HepG2 (cell line): ENCODE data around the gene CCDC69. TPM values are rescaled to one million over a fixed set of nuclear protein-coding genes. Genes with fewer than 3 reads are reported as not detected.

Source experiments
- ATAC-seq: fragments of 200-7000 bp; cut with Tn5 transposase; 3 replicates; pipeline ENCODE4 v1.9.1; 2020; ENCODE audit warnings: mild to moderate bottlenecking, moderate library complexity
- BruUV-seq: library from RNA; stranded (reverse); fragments of 400-500 nt; replicated peaks from 2 replicates; lab custom pipeline; 2021; lab: Mats Ljungman, UMichigan
- CTCF ChIA-PET: fragments of 300-600 bp; formaldehyde crosslinking; extraction: SDS; loops from one replicate; lab custom pipeline; 2021; ENCODE audit warnings: low total read pairs, inconsistent platforms, low intra/inter-chr PET ratio; lab: Yijun Ruan, JAX
- POLR2A ChIA-PET: fragments of 350-600 bp; sonication (Branson Sonifier 250); formaldehyde crosslinking; loops from one replicate; lab custom pipeline; 2020; ENCODE audit warnings: antibody characterized with exemption, inconsistent platforms; lab: Yijun Ruan, JAX
- DNase-seq: peaks from one replicate; pipeline ENCODE4 v3.0.0-alpha.2; 2015; ENCODE audit warnings: low spot score
- FAIRE-seq: peaks from 3 replicates; lab custom pipeline; 2011; peaks lifted over from hg19 to GRCh38; lab: Jason Lieb, UNC
- H2AFZ ChIP-seq: one replicate; pipeline ENCODE4 v1.6.1; 2011; ENCODE audit warnings: low read length, inconsistent platforms
- H3K27ac ChIP-seq: fragments of 300-600 bp; 3 replicates; pipeline ENCODE4 v1.8.0; 2011; ENCODE audit warnings: mixed run types, mild to moderate bottlenecking, mixed read lengths, low read length, inconsistent platforms; ENCODE audit not compliant: insufficient read depth; ENCODE audit errors: extremely low read length
- H3K27me3 ChIP-seq, 2 experiments: fragments of 200-600 bp in 1 of 2; 2 replicates in 1 of 2; 3 replicates in 1 of 2; pipeline versions ENCODE4 v1.6.0 to v1.8.0; 2011; ENCODE audit warnings: low read length in 2 of 2, mild to moderate bottlenecking in 2 of 2, moderate library complexity in 2 of 2, inconsistent platforms in 1 of 2; ENCODE audit not compliant: insufficient read depth in 2 of 2, control insufficient read depth in 1 of 2
- H3K36me3 ChIP-seq, 2 experiments: fragments of 200-600 bp in 1 of 2; replicated peaks in 1 of 2; 2 replicates in 1 of 2; 3 replicates in 1 of 2; pipeline versions ENCODE4 v1.5.1 to v1.8.0; 2011; ENCODE audit warnings: low read length in 2 of 2, inconsistent platforms in 1 of 2; ENCODE audit not compliant: insufficient read depth in 2 of 2, control insufficient read depth in 1 of 2
- H3K4me1 ChIP-seq: 2 replicates; pipeline ENCODE4 v1.5.1; 2012; ENCODE audit warnings: low read length, inconsistent platforms; ENCODE audit not compliant: insufficient read depth
- H3K4me2 ChIP-seq: 2 replicates; pipeline ENCODE4 v1.6.0; 2011; ENCODE audit warnings: low read depth, low read length, inconsistent platforms
- H3K4me3 ChIP-seq, 3 experiments: fragments of 200-600 bp in 1 of 3; sonication (generic), shearing (Covaris generic) in 1 of 3; replicated peaks in 1 of 3; 2 replicates each; pipeline ENCODE4 v1.5.1; 2011 to 2016; ENCODE audit warnings: low read length in 3 of 3, inconsistent platforms in 2 of 3, low read depth in 2 of 3, mild to moderate bottlenecking in 2 of 3, control low read depth in 1 of 3, mixed read lengths in 1 of 3; ENCODE audit not compliant: insufficient read depth in 1 of 3
- H3K79me2 ChIP-seq: one replicate; pipeline ENCODE4 v1.6.1; 2011; ENCODE audit warnings: low read length, inconsistent platforms; ENCODE audit not compliant: insufficient read depth
- H3K9ac ChIP-seq: 2 replicates; pipeline ENCODE4 v1.6.0; 2011; ENCODE audit warnings: mild to moderate bottlenecking, low read depth, low read length, inconsistent platforms; ENCODE audit not compliant: insufficient read depth
- H3K9me3 ChIP-seq: 2 replicates; pipeline ENCODE4 v1.5.1; 2012; ENCODE audit warnings: mild to moderate bottlenecking, low read length
- H4K20me1 ChIP-seq: 2 replicates; pipeline ENCODE4 v1.6.0; 2011; ENCODE audit warnings: inconsistent platforms, mild to moderate bottlenecking, low read length, moderate library complexity; ENCODE audit not compliant: insufficient read depth
- CBX5 ChIP-seq: sonication (generic); formaldehyde crosslinking; IDR thresholded peaks from 2 replicates; pipeline ENCODE4 v1.4.0; 2020; ENCODE audit warnings: missing genetic modification reagents, borderline replicate concordance
- MBD4 ChIP-seq: IDR thresholded peaks from 2 replicates; pipeline ENCODE4 v1.6.1; 2012; ENCODE audit warnings: low read length, inconsistent platforms, borderline replicate concordance
- SALL2 ChIP-seq: sonication (generic); formaldehyde crosslinking; IDR thresholded peaks from 2 replicates; pipeline ENCODE4 v1.8.1; 2023; ENCODE audit warnings: mild to moderate bottlenecking, missing genetic modification reagents, inconsistent platforms
- SMARCE1 ChIP-seq: fragments of 450-650 bp; IDR thresholded peaks from 2 replicates; pipeline ENCODE4 v1.6.1; 2017; ENCODE audit warnings: borderline replicate concordance
- TBX3 ChIP-seq: fragments of 450-650 bp; IDR thresholded peaks from 2 replicates; pipeline ENCODE4 v1.6.1; 2017; ENCODE audit warnings: antibody characterized with exemption, mild to moderate bottlenecking, inconsistent platforms, borderline replicate concordance
- ZNF891 ChIP-seq: sonication (generic); formaldehyde crosslinking; IDR thresholded peaks from 2 replicates; pipeline ENCODE4 v1.5.0; 2020; ENCODE audit warnings: mild to moderate bottlenecking, missing genetic modification reagents
- WGBS: methylation state at CpG from one replicate; pipeline ENCODE4 v1.1.6; 2017; ENCODE audit warnings: low lambda C conversion rate; 5-methylcytosine and 5-hydroxymethylcytosine counted together
- in situ Hi-C: cut with HindIII; loops from 2 replicates; pipeline ENCODE4 v1.10.0; 2017; ENCODE audit warnings: low pct_unique_long_range_greater_than_20kb; ENCODE audit not compliant: extremely low pct_ligation_motif_present
- intact Hi-C: fragments of 100-400 bp; cut with micrococcal nuclease; formaldehyde crosslinking; loops from one replicate; pipeline ENCODE4 v1.10.0; 2022; ENCODE audit not compliant: unreplicated experiment
- polyA plus RNA-seq, 8 experiments: library from polyadenylated mRNA; depleted of rRNA in 3 of 8; stranded (reverse) in 7 of 8; unstranded in 1 of 8; fragments of >200 nt; fragmentation: Illumina TruSeq in 4 of 8; extraction: Trizol in 4 of 8; gene quantifications; 2 replicates each; pipeline versions ENCODE4 v1.2.1 to v1.2.3, GENCODE V29; 2011 to 2016; ENCODE audit warnings: low read depth in 4 of 8, missing spikeins in 1 of 8, mixed read lengths in 1 of 8; ENCODE audit not compliant: insufficient read depth in 1 of 8
- total RNA-seq, 5 experiments: library from RNA; depleted of rRNA; stranded (reverse); fragments of >200 nt; fragmentation: Illumina TruSeq; extraction: Trizol; gene quantifications; 2 replicates each; pipeline ENCODE4 v1.2.3, GENCODE V29; 2016; ENCODE audit warnings: low read depth in 1 of 5
- TF ChIP-seq, protein P1 (sequence below): sonication (generic); formaldehyde crosslinking; IDR thresholded peaks from 2 replicates; pipeline ENCODE4 v1.5.1; 2020; ENCODE audit warnings: missing genetic modification reagents, mild to moderate bottlenecking, borderline replicate concordance
- TF ChIP-seq, protein P2 (sequence below): sonication (generic); formaldehyde crosslinking; IDR thresholded peaks from 2 replicates; pipeline ENCODE4 v1.9.0; 2021; ENCODE audit warnings: missing genetic modification reagents, borderline replicate concordance
- TF ChIP-seq, protein P3 (sequence below): sonication (generic); formaldehyde crosslinking; IDR thresholded peaks from 2 replicates; pipeline ENCODE4 v1.5.1; 2020; ENCODE audit warnings: mild to moderate bottlenecking, missing genetic modification reagents, moderate library complexity
- TF ChIP-seq, protein P4 (sequence below): IDR thresholded peaks from 2 replicates; pipeline ENCODE4 v1.6.1; 2016; ENCODE audit warnings: missing genetic modification reagents, missing compliant biosample characterization

Gene CCDC69
- total and polyA plus RNA-seq, 2 of the 13 experiments (the other 11 are each of a cell fraction or from before 2014, with no cell fraction given) = 12.2 to 45.2 TPM

DNA sequence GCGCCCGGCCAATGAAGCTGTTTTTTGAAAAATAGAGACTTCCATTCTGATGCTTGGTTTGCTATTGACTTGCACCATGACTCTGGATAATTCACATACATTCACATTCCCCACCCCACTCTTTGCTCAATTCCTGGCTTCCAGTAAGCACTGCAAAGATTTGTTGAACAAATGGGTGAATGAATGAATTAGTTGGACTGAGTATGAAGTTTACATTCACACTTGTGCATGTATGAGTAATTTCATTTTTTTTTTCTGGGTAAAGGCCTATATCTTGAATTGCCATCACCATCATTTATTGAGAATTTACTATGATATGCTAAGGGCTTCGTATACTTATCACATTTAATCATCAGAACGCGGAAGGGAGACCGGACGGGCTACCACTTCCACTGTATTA is 13.8 kb upstream of the CCDC69 start (continued):
- TF ChIP-seq, protein P1, sequence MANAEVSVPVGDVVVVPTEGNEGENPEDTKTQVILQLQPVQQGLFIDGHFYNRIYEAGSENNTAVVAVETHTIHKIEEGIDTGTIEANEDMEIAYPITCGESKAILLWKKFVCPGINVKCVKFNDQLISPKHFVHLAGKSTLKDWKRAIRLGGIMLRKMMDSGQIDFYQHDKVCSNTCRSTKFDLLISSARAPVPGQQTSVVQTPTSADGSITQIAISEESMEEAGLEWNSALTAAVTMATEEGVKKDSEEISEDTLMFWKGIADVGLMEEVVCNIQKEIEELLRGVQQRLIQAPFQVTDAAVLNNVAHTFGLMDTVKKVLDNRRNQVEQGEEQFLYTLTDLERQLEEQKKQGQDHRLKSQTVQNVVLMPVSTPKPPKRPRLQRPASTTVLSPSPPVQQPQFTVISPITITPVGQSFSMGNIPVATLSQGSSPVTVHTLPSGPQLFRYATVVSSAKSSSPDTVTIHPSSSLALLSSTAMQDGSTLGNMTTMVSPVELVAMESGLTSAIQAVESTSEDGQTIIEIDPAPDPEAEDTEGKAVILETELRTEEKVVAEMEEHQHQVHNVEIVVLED (CRISPR knock-in tag) = no peak
- TF ChIP-seq, protein P2, sequence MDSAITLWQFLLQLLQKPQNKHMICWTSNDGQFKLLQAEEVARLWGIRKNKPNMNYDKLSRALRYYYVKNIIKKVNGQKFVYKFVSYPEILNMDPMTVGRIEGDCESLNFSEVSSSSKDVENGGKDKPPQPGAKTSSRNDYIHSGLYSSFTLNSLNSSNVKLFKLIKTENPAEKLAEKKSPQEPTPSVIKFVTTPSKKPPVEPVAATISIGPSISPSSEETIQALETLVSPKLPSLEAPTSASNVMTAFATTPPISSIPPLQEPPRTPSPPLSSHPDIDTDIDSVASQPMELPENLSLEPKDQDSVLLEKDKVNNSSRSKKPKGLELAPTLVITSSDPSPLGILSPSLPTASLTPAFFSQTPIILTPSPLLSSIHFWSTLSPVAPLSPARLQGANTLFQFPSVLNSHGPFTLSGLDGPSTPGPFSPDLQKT = no peak

DNA sequence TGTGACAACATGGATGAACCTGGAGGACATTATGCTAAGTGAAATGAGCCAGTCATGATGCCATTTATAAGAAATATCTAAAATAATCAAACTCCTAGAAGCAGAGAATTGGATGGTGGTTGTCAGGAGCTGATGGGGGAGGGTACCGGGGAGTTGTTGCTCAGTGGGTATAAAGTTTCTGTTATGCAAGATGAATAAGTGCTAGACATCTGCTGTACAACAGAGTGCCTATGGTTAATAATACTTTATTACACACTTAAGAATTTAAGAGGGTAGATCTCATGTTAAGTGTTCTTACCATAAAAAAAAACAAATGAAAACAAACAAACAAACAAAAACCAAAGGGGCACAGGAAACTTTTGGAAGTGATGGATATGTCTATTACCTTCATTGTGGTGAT is 13.0 kb upstream of the CCDC69 start:
- peaks cover 58% of the 10 kb centered on the region for H3K4me1 ChIP-seq
- BruUV-seq = no TSS peak
- H3K9ac ChIP-seq = no peak overlapping the region
- ChIA-PET POLR2A (interaction anchor here (1.3 kb wide), 1 partner anchor 13 kb away, joined by 3 read pairs; the partner anchor contains the start of gene CCDC69), CTCF (no interaction called here)
- H3K27ac ChIP-seq = no peak overlapping the region
- H3K4me3 ChIP-seq = no peak overlapping the region
- FAIRE-seq = no peak
- no peak overlapping the region for H2AFZ ChIP-seq
- in situ Hi-C loops = loop anchor here (10.0 kb wide), 1 partner anchor 112 kb away; no protein-coding TSS in a partner anchor
- WGBS = 40% methylated on average over 1 of the region's 1 CpG
- H3K79me2 ChIP-seq = no peaks in the 10 kb centered on the region
- TF ChIP-seq CBX5 (no peak), TBX3 (no peak), MBD4 (no peak), SALL2 (CRISPR knock-in tag) (no peak), ZNF891 (CRISPR knock-in tag) (no peak), SMARCE1 (no peak)
- TF ChIP-seq, protein P3, sequence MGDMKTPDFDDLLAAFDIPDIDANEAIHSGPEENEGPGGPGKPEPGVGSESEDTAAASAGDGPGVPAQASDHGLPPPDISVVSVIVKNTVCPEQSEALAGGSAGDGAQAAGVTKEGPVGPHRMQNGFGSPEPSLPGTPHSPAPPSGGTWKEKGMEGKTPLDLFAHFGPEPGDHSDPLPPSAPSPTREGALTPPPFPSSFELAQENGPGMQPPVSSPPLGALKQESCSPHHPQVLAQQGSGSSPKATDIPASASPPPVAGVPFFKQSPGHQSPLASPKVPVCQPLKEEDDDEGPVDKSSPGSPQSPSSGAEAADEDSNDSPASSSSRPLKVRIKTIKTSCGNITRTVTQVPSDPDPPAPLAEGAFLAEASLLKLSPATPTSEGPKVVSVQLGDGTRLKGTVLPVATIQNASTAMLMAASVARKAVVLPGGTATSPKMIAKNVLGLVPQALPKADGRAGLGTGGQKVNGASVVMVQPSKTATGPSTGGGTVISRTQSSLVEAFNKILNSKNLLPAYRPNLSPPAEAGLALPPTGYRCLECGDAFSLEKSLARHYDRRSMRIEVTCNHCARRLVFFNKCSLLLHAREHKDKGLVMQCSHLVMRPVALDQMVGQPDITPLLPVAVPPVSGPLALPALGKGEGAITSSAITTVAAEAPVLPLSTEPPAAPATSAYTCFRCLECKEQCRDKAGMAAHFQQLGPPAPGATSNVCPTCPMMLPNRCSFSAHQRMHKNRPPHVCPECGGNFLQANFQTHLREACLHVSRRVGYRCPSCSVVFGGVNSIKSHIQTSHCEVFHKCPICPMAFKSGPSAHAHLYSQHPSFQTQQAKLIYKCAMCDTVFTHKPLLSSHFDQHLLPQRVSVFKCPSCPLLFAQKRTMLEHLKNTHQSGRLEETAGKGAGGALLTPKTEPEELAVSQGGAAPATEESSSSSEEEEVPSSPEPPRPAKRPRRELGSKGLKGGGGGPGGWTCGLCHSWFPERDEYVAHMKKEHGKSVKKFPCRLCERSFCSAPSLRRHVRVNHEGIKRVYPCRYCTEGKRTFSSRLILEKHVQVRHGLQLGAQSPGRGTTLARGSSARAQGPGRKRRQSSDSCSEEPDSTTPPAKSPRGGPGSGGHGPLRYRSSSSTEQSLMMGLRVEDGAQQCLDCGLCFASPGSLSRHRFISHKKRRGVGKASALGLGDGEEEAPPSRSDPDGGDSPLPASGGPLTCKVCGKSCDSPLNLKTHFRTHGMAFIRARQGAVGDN (CRISPR knock-in tag) = no peak
- TF ChIP-seq, protein P4, sequence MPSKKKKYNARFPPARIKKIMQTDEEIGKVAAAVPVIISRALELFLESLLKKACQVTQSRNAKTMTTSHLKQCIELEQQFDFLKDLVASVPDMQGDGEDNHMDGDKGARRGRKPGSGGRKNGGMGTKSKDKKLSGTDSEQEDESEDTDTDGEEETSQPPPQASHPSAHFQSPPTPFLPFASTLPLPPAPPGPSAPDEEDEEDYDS (CRISPR knock-in tag) = no peak
- H3K36me3 ChIP-seq = no peaks in the 10 kb centered on the region
- peaks cover 2 to 14% of the 10 kb centered on the region in 2 experiments; a peak in 1 of 5 replicates for H3K27me3 ChIP-seq
- DNase-seq = no peak
- H3K9me3 ChIP-seq = no peaks in the 10 kb centered on the region
- no peak for ATAC-seq
- no peaks in the 10 kb centered on the region for H4K20me1 ChIP-seq
- H3K4me2 ChIP-seq = no peak overlapping the region
- intact Hi-C loops = no loop called here
